ENCODE measurements around the gene CEND1. TPM values are rescaled to one million over a fixed set of nuclear protein-coding genes. Genes with fewer than 3 reads are reported as not detected.

CEND1 gene
- total RNA-seq, 1 experiment from 2014 or later: 2.7 TPM

GRCh38 chr11:745428-745827 lies 44.5 kb downstream of the CEND1 start:
- peaks cover 3% of the 10 kb centered on the region; the same call in 1 of the 2 replicates for H3K36me3 Mint-ChIP-seq
- H3K27me3 Mint-ChIP-seq (ENCODE audit: low read depth): no peaks in the 10 kb centered on the region
- POLR2A ChIA-PET: interaction anchor here (1.5 to 1.8 kb wide), 2 partner anchors 10 to 19 kb away, joined by 4 to 6 read pairs; no protein-coding TSS in a partner anchor
- ATAC-seq: no peak
- H3K4me1 Mint-ChIP-seq: peaks cover 38% of the 10 kb centered on the region
- H3K4me3 Mint-ChIP-seq: peak overlapping the region; percentile 80; the same call in 1 of the 2 replicates
- CTCF ChIA-PET: interaction anchor here (0.6 to 3.8 kb wide), 7 partner anchors 12 to 191 kb away, joined by 3 to 37 read pairs (median 3); no protein-coding TSS in a partner anchor
- peak overlapping the region; percentile 74 for H3K27ac Mint-ChIP-seq
- H3K9me3 Mint-ChIP-seq: no peaks in the 10 kb centered on the region
- DNase-seq (ENCODE audit: low spot score): no peak
- TF ChIP-seq ZNF138 (CRISPR knock-in tag; conservative IDR thresholded peaks at IDR 0.05): no peak
- TF ChIP-seq PRDM15 (CRISPR knock-in tag; IDR thresholded peaks at IDR 0.05): no peak
- TF ChIP-seq ZNF396 (CRISPR knock-in tag; IDR thresholded peaks at IDR 0.05; ENCODE audit: borderline replicate concordance): no peak
- TF ChIP-seq ZBTB21 (CRISPR knock-in tag; IDR thresholded peaks at IDR 0.05; ENCODE audit: borderline replicate concordance): no peak
- TF ChIP-seq ZNF317 (CRISPR knock-in tag; IDR thresholded peaks at IDR 0.05; ENCODE audit: borderline replicate concordance, low read depth): no peak
- TF ChIP-seq E2F4 (CRISPR knock-in tag; IDR thresholded peaks at IDR 0.05; ENCODE audit: borderline replicate concordance, low read depth): no peak
- no peak for TF ChIP-seq ATF1 (CRISPR knock-in tag; IDR thresholded peaks at IDR 0.05)
- no peak for TF ChIP-seq FOXP1 (CRISPR knock-in tag; IDR thresholded peaks at IDR 0.05; ENCODE audit: borderline replicate concordance)
- no peak for TF ChIP-seq FOXJ3 (CRISPR knock-in tag; IDR thresholded peaks at IDR 0.05; ENCODE audit: borderline replicate concordance)
- TF ChIP-seq OVOL2 (CRISPR knock-in tag; IDR thresholded peaks at IDR 0.05; ENCODE audit: borderline replicate concordance): no peak
- no peak for TF ChIP-seq FOXK1 (CRISPR knock-in tag; IDR thresholded peaks at IDR 0.05)
- TF ChIP-seq TP53 (CRISPR knock-in tag; IDR thresholded peaks at IDR 0.05): no peak
- TF ChIP-seq STAT6 (CRISPR knock-in tag; conservative IDR thresholded peaks at IDR 0.05; ENCODE audit: low read depth): no peak

GRCh38 chr11:742571-743201 lies 47.2 kb downstream of the CEND1 start:
- Mint-ChIP-seq H3K9me3 (no peaks in the 10 kb centered on the region), H3K4me3 (no peak overlapping the region), H3K27me3 (ENCODE audit: low read depth) (no peaks in the 10 kb centered on the region), H3K27ac (no peak overlapping the region), H3K36me3 (no peaks in the 10 kb centered on the region; the same call in 1 of the 2 replicates), H3K4me1 (peaks cover 26% of the 10 kb centered on the region)
- TF ChIP-seq ZNF263 (CRISPR knock-in tag; IDR thresholded peaks at IDR 0.05; ENCODE audit: low read depth) (peak; percentile 98), ATF2 (CRISPR knock-in tag; IDR thresholded peaks at IDR 0.05; ENCODE audit: borderline replicate concordance, low read depth) (no peak)
- ATAC-seq (no peak), DNase-seq (ENCODE audit: low spot score) (no peak)
- POLR2A ChIA-PET: interaction anchor here (1.5 kb wide), 1 partner anchor 16 kb away, joined by 8 read pairs; no protein-coding TSS in a partner anchor
- CTCF ChIA-PET: interaction anchor here (0.8 to 3.8 kb wide), 4 partner anchors 13 to 41 kb away, joined by 3 to 37 read pairs (median 7); no protein-coding TSS in a partner anchor

All from WTC11 (cell line).